ENCODE measurements around the gene MUC15. TPM values are rescaled to one million over a fixed set of nuclear protein-coding genes. Genes with fewer than 3 reads are reported as not detected.

Gene MUC15, protein sequence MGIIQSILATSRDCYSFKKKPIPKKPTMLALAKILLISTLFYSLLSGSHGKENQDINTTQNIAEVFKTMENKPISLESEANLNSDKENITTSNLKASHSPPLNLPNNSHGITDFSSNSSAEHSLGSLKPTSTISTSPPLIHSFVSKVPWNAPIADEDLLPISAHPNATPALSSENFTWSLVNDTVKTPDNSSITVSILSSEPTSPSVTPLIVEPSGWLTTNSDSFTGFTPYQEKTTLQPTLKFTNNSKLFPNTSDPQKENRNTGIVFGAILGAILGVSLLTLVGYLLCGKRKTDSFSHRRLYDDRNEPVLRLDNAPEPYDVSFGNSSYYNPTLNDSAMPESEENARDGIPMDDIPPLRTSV
- total RNA-seq, result not detected in 2 replicates
- total RNA-seq (2013), result not detected
- not detected in 2 replicates for polyA plus RNA-seq
- polyA minus RNA-seq, result not detected in 2 replicates

DNA sequence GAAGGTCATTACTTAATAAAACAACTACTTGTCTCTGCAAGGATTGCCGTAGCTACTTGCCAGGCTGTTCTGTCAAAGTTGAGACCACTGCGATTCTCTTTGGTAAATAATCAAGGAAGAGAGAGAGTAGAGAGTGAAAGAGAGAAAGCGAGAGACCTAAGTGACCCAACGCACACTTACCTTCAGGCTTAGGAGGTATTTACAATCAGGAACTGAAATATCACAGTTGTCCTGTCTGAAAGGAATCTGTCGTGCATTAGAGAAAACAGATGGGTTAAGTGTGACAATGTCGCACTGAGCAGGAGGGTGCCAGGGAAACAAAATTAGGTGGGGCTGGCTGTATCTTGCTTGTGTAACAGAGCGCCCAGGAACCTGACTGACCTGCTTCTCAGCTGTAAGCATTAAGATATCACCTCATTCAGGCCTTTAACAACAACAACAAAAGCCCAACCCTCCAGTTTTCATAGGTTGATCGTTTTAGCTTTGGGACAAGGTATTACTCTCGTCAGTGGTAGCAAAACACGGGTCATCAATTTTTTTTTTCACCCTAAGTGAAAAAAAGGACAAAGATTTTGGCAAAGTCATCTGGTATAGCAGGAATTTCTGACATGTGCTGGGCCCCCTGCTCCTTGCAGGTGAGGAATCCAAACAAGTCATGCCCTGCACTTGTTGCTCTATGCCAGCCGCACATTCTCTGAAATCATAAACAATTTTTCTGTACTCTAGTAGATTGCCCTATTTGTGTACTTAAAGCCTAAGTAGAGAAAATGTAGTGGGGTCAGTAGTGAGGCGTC is at the start of gene MUC15:
MUC15 (minus strand) TSS at position 403 of the 794 bp plus-strand sequence. CDS start 5,169 bp downstream, outside the sequence.
- Histone ChIP-seq H3K4me3 (ENCODE audit: control extremely low read depth in 1 of 5, extremely low read depth in 1 of 5, insufficient read depth in 1 of 5, low read depth in 2 of 5, low read length in 4 of 5) (no peak within 1 kb of the TSS), H2AFZ (ENCODE audit: insufficient read depth, low read depth, low read length, poor library complexity, severe bottlenecking) (no peak within 1 kb of the TSS), H3K27me3 (replicated peaks in 1 of 4; ENCODE audit: control extremely low read depth in 1 of 4, control insufficient read depth in 3 of 4, insufficient read depth in 4 of 4, low read length in 3 of 4) (no peaks in the 10 kb centered on the region), H3K9ac (ENCODE audit: low read length) (no peak within 1 kb of the TSS), H3K4me2 (replicated peaks; ENCODE audit: low read depth, low read length, poor library complexity, severe bottlenecking) (no peak within 1 kb of the TSS), H4K20me1 (ENCODE audit: control insufficient read depth, insufficient read depth, low read length, poor library complexity, severe bottlenecking) (no peaks in the 10 kb centered on the region), H3K27ac (ENCODE audit: low read length in 2 of 2) (no peak within 1 kb of the TSS), H3K9me3 (ENCODE audit: control extremely low read depth in 1 of 3, control insufficient read depth in 2 of 3, insufficient read depth in 1 of 3, low read length in 2 of 3) (no peaks in the 10 kb centered on the region), H3K4me1 (ENCODE audit: control insufficient read depth in 2 of 2, insufficient read depth in 2 of 2, low read length in 2 of 2) (no peaks in the 10 kb centered on the region), H3K79me2 (ENCODE audit: control insufficient read depth, insufficient read depth, low read length) (no peaks in the 10 kb centered on the region), H3K36me3 (replicated peaks in 1 of 2; ENCODE audit: control extremely low read depth in 1 of 2, control insufficient read depth in 1 of 2, extremely low read depth in 1 of 2, insufficient read depth in 2 of 2, low read length in 1 of 2) (no peaks in the 10 kb centered on the region)
- H3K9me3 Mint-ChIP-seq (ENCODE audit: insufficient read depth), result no peaks in the 10 kb centered on the region
- no peaks in the 10 kb centered on the region for H3K27me3 Mint-ChIP-seq
- ChIA-PET POLR2A (no interaction called here), CTCF (no interaction called here)
- no peak within 1 kb of the TSS for H3K4me3 Mint-ChIP-seq
- WGBS (ENCODE audit: insufficient coverage), result 76% methylated on average over 7 of the region's 12 CpGs
- no peak within 1 kb of the TSS for H3K27ac Mint-ChIP-seq
- no peaks in the 10 kb centered on the region for H3K4me1 Mint-ChIP-seq
- ATAC-seq (ENCODE audit: low read depth) (no peak), DNase-seq (no peak)
- intact Hi-C loops (cut with micrococcal nuclease), result no loop called here
- no peak for TF ChIP-seq EZH2 (IDR thresholded peaks at IDR 0.05; ENCODE audit: borderline replicate concordance, insufficient read depth, low read depth, low read length, poor library complexity, severe bottlenecking)
- TF ChIP-seq, protein P1, sequence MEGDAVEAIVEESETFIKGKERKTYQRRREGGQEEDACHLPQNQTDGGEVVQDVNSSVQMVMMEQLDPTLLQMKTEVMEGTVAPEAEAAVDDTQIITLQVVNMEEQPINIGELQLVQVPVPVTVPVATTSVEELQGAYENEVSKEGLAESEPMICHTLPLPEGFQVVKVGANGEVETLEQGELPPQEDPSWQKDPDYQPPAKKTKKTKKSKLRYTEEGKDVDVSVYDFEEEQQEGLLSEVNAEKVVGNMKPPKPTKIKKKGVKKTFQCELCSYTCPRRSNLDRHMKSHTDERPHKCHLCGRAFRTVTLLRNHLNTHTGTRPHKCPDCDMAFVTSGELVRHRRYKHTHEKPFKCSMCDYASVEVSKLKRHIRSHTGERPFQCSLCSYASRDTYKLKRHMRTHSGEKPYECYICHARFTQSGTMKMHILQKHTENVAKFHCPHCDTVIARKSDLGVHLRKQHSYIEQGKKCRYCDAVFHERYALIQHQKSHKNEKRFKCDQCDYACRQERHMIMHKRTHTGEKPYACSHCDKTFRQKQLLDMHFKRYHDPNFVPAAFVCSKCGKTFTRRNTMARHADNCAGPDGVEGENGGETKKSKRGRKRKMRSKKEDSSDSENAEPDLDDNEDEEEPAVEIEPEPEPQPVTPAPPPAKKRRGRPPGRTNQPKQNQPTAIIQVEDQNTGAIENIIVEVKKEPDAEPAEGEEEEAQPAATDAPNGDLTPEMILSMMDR (IDR thresholded peaks at IDR 0.05), result no peak

DNA sequence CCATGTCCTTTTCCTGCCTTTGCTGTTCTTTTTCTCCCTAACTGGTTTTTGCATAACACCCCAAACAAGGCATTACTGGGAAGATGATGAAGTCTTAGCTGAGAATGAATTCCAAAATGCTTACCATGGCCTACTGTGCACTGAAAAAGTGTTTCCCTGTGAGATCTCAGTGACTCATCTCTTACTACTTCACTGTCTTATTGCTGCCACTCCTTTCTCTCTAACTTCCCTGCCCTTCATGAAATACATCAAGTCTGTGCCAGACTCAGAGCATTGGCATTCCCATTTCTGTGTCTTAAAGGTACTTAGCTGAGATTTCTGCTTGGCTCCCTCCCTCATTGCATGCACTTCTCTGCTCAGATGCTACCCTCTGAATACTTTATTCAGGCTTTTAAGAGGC is 49.1 kb upstream of the MUC15 start:
- H3K27ac ChIP-seq (ENCODE audit: low read length in 2 of 2), result no peak overlapping the region
- no peaks in the 10 kb centered on the region for H3K27me3 Mint-ChIP-seq
- DNase-seq (no peak), ATAC-seq (ENCODE audit: low read depth) (no peak)
- no peaks in the 10 kb centered on the region for H3K79me2 ChIP-seq (ENCODE audit: control insufficient read depth, insufficient read depth, low read length)
- TF ChIP-seq, protein P1 (IDR thresholded peaks at IDR 0.05), result no peak
- TF ChIP-seq EZH2 (IDR thresholded peaks at IDR 0.05; ENCODE audit: borderline replicate concordance, insufficient read depth, low read depth, low read length, poor library complexity, severe bottlenecking), result no peak
- no peaks in the 10 kb centered on the region for H3K9me3 Mint-ChIP-seq (ENCODE audit: insufficient read depth)
- no peaks in the 10 kb centered on the region for H3K4me1 Mint-ChIP-seq
- no peaks in the 10 kb centered on the region for H3K9me3 ChIP-seq (ENCODE audit: control extremely low read depth in 1 of 3, control insufficient read depth in 2 of 3, insufficient read depth in 1 of 3, low read length in 2 of 3)
- CTCF ChIA-PET, result no interaction called here
- POLR2A ChIA-PET, result no interaction called here
- H3K4me3 Mint-ChIP-seq, result no peak overlapping the region
- H3K4me3 ChIP-seq (ENCODE audit: control extremely low read depth in 1 of 5, extremely low read depth in 1 of 5, insufficient read depth in 1 of 5, low read depth in 2 of 5, low read length in 4 of 5), result no peak overlapping the region
- no peaks in the 10 kb centered on the region for H4K20me1 ChIP-seq (ENCODE audit: control insufficient read depth, insufficient read depth, low read length, poor library complexity, severe bottlenecking)
- H3K9ac ChIP-seq (ENCODE audit: low read length), result no peak overlapping the region
- H3K4me1 ChIP-seq (ENCODE audit: control insufficient read depth in 2 of 2, insufficient read depth in 2 of 2, low read length in 2 of 2), result no peaks in the 10 kb centered on the region
- no peak overlapping the region for H3K27ac Mint-ChIP-seq
- H3K27me3 ChIP-seq (replicated peaks in 1 of 4; ENCODE audit: control extremely low read depth in 1 of 4, control insufficient read depth in 3 of 4, insufficient read depth in 4 of 4, low read length in 3 of 4), result no peaks in the 10 kb centered on the region
- H2AFZ ChIP-seq (ENCODE audit: insufficient read depth, low read depth, low read length, poor library complexity, severe bottlenecking), result no peak overlapping the region
- no peaks in the 10 kb centered on the region for H3K36me3 ChIP-seq (replicated peaks in 1 of 2; ENCODE audit: control extremely low read depth in 1 of 2, control insufficient read depth in 1 of 2, extremely low read depth in 1 of 2, insufficient read depth in 2 of 2, low read length in 1 of 2)
- H3K4me2 ChIP-seq (replicated peaks; ENCODE audit: low read depth, low read length, poor library complexity, severe bottlenecking), result no peak overlapping the region
- intact Hi-C loops (cut with micrococcal nuclease), result no loop called here

Data from B cell (primary cell).